CD4-positive, alpha-beta memory T cell (primary cell): Measurements from ENCODE around the gene PLAA. TPM values are rescaled to one million over a fixed set of nuclear protein-coding genes. Genes with fewer than 3 reads are reported as not detected.

ENCODE experiments used
- CTCF ChIA-PET: fragments of 350-600 bp; sonication (Branson Sonifier 250); formaldehyde crosslinking; loops from one replicate; lab custom pipeline; 2021; ENCODE audit warnings: inconsistent platforms; ENCODE audit not compliant: partially characterized antibody; lab: Charles Lee
- POLR2A ChIA-PET: fragments of 350-600 bp; sonication (Branson Sonifier 250); formaldehyde crosslinking; loops from one replicate; lab custom pipeline; 2021; ENCODE audit not compliant: partially characterized antibody; lab: Charles Lee
- DNase-seq, 5 donors: peaks; one replicate each; pipeline versions ENCODE4 v3.0.0 to v3.0.0-alpha.2; 2020 to 2022; ENCODE audit warnings: mixed read lengths in 1 of 5
- H3K27ac ChIP-seq: one replicate; pipeline ENCODE4 v1.7.0; 2013; ENCODE audit warnings: low read depth, low read length
- H3K27me3 ChIP-seq: 2 replicates; pipeline ENCODE4 v1.7.0; 2013; ENCODE audit warnings: mild to moderate bottlenecking, low read length, moderate library complexity; ENCODE audit not compliant: insufficient read depth
- H3K36me3 ChIP-seq: 2 replicates; pipeline ENCODE4 v1.7.0; 2013; ENCODE audit warnings: mild to moderate bottlenecking, low read length, moderate library complexity; ENCODE audit not compliant: insufficient read depth
- H3K4me1 ChIP-seq: 2 replicates; pipeline ENCODE4 v1.7.0; 2013; ENCODE audit warnings: mild to moderate bottlenecking, low read length, moderate library complexity; ENCODE audit not compliant: insufficient read depth
- H3K4me3 ChIP-seq, 2 donors: one replicate each; pipeline ENCODE4 v1.7.0; 2013; ENCODE audit warnings: low read length in 2 of 2, mild to moderate bottlenecking in 1 of 2
- H3K9me3 ChIP-seq, 2 donors: one replicate each; pipeline ENCODE4 v1.7.0; 2013; ENCODE audit warnings: low read length in 2 of 2, control low read depth in 1 of 2; ENCODE audit not compliant: control insufficient read depth in 1 of 2
- H3K27ac Mint-ChIP-seq, 7 donors: one replicate each; pipeline ENCODE4 v1.8.0; 2020 to 2021; ENCODE audit warnings: mixed read lengths in 7 of 7, mild to moderate bottlenecking in 6 of 7, inconsistent platforms in 3 of 7, moderate library complexity in 3 of 7
- H3K27me3 Mint-ChIP-seq, 2 donors: one replicate each; pipeline ENCODE4 v1.8.0; 2020 to 2021; ENCODE audit warnings: mixed read lengths in 2 of 2
- H3K36me3 Mint-ChIP-seq, 2 donors: one replicate each; pipeline ENCODE4 v1.8.0; 2020 to 2021; ENCODE audit warnings: mixed read lengths in 2 of 2, inconsistent platforms in 1 of 2, mild to moderate bottlenecking in 1 of 2
- H3K4me1 Mint-ChIP-seq, 4 donors: one replicate each; pipeline ENCODE4 v1.8.0; 2020 to 2021; ENCODE audit warnings: mixed read lengths in 4 of 4, mild to moderate bottlenecking in 1 of 4
- H3K4me3 Mint-ChIP-seq, 8 donors: one replicate each; pipeline ENCODE4 v1.8.0; 2020 to 2021; ENCODE audit warnings: mixed read lengths in 8 of 8, mild to moderate bottlenecking in 7 of 8, moderate library complexity in 6 of 8, inconsistent platforms in 3 of 8
- H3K9me3 Mint-ChIP-seq, 8 donors: one replicate each; pipeline ENCODE4 v1.8.0; 2020 to 2021; ENCODE audit warnings: mixed read lengths in 8 of 8, mild to moderate bottlenecking in 5 of 8, inconsistent platforms in 3 of 8, moderate library complexity in 1 of 8
- intact Hi-C: fragments of 100-400 bp; cut with micrococcal nuclease; formaldehyde crosslinking; loops from one replicate; pipeline ENCODE4 v1.15.1; 2023
- polyA plus RNA-seq, 2 donors: library from polyadenylated mRNA; unstranded; fragments of 300-500 nt; fragmentation: Illumina TruSeq; gene quantifications; one replicate each; pipeline ENCODE4 v1.2.3, GENCODE V29; 2021
- total RNA-seq, 2 experiments: library from RNA; stranded (reverse); gene quantifications; one replicate each; pipeline ENCODE4 v1.2.3, GENCODE V29; 2021

PLAA gene
- total and polyA plus RNA-seq, 4 experiments from 2014 or later = 12.8 to 28.3 (median 25.2) TPM

DNA sequence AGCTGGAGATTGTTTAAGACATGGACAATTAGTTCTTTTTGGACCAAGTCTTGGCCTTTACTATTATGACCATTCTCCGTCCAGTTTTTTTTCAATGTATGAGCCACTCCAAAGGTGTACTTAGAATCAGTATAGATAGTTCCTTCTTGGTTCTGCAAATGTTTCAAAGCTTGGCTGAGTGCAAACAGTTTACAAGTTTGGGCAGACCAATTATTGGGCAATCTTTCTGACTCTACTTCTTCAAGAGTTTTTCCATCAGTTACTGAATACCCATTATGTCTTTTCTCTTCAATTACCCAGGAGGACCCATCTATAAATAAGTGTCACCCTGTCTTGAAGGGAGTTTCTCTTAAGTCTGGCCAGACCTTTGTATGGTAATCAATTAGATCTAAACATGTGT is 24.7 kb upstream of the PLAA start:
- intact Hi-C loops = no loop called here
- POLR2A ChIA-PET = no interaction called here
- Histone ChIP-seq H3K9me3 (no peaks in the 10 kb centered on the region), H3K4me1 (no peaks in the 10 kb centered on the region), H3K27me3 (no peaks in the 10 kb centered on the region), H3K4me3 (no peak overlapping the region), H3K27ac (no peak overlapping the region), H3K36me3 (no peaks in the 10 kb centered on the region)
- no peak for DNase-seq
- H3K4me3 Mint-ChIP-seq = no peak overlapping the region
- CTCF ChIA-PET = interaction anchor here (0.6 to 1.1 kb wide), 4 partner anchors 11 to 42 kb away, joined by 3 read pairs; no protein-coding TSS in a partner anchor
- peaks cover 0 to 7% (median 3%) of the 10 kb centered on the region in 8 donors for H3K9me3 Mint-ChIP-seq
- peaks cover 0 to 5% (median 2%) of the 10 kb centered on the region in 4 donors for H3K4me1 Mint-ChIP-seq
- H3K36me3 Mint-ChIP-seq = peaks cover 4 to 38% of the 10 kb centered on the region in 2 donors
- H3K27ac Mint-ChIP-seq = no peak overlapping the region
- no peaks in the 10 kb centered on the region for H3K27me3 Mint-ChIP-seq

DNA sequence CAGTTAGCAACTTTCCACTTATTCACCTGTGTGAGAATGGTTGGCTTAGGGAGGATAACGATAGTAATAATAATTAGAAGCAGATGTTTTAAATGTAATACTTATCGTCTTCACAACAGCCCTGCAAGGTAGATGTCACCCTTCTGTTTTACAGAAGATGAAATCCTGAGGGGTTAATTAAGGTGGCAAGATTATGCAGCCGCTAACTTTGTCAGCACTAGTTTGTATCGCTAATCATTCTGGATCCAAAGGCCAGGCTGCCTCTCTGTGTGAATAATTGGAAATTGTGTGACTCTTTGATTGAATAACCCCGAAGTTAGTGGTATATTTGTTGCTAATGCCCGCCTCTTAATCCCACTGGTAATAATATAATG is 9.8 kb upstream of the PLAA start:
- Mint-ChIP-seq H3K4me1 (peaks cover 27 to 38% (median 31%) of the 10 kb centered on the region in 4 donors), H3K9me3 (no peaks in the 10 kb centered on the region), H3K27me3 (no peaks in the 10 kb centered on the region), H3K27ac (peak overlapping the region; percentile 92 to 98 (median 97)), H3K4me3 (peak overlapping the region; percentile 88 to 96 (median 92)), H3K36me3 (peaks cover 5 to 8% of the 10 kb centered on the region in 2 donors)
- ChIA-PET CTCF (no interaction called here), POLR2A (interaction anchor here (0.8 to 3.9 kb wide), 4 partner anchors 10 to 64 kb away, joined by 3 to 43 read pairs (median 23); partner anchors contain the start of genes CAAP1 and PLAA)
- H3K4me1 ChIP-seq = peaks cover 20% of the 10 kb centered on the region
- DNase-seq = no peak
- H3K4me3 ChIP-seq = peak overlapping the region; percentile 60 to 73
- no peaks in the 10 kb centered on the region for H3K36me3 ChIP-seq
- intact Hi-C loops = loop anchor here (1.0 kb wide), 2 partner anchors 10 to 65 kb away; partner anchors contain the start of genes CAAP1 and PLAA
- H3K27me3 ChIP-seq = no peaks in the 10 kb centered on the region
- H3K27ac ChIP-seq = peak overlapping the region; percentile 83
- H3K9me3 ChIP-seq = no peaks in the 10 kb centered on the region

DNA sequence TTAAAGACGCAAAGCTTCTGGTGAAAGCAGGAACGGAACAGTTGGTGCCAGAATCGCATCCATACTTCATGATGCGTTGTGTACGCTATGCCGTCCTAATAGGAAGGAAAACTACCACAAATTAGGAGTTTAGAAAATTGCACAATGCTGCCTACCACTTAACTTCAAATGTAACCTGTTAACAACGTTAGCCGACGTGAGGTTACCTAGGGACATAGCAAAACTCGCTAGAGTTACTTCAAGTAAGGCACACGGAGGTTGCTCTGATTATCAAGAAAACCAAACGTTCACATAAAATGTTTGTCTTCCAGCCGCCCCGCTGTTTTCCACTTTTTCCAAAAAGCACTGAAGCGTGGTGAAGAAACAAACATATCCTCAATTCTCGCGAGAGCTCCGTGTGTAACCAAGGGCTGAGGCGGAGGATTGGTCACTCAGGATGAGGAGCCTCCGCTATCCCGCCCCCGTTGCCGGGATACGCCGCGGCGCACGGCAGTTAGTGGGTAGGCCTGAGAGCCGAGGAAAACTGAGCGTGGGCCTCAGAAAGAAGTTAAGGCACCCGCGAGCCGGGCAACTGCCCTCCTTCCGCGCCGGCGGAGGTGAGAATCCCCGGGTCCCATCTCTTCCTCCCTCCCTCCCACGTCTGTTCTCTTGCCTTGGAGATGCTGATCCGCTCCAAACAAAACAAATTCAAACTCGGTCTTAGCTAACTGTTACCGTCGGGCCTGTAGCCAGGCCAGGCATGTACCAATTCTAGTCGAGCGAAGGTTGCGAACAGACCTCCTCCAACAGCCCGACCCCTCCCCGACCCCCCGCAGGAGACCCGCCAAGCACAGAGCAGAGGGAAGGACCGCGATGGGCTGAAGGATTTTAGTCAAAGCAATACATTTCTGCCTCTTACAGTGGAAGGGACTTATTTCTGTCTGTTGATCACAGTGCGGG is 9.1 kb upstream of the PLAA start, which contains the start of gene IFT74:
TSS of gene IFT74 (plus strand) at position 492 of the 939 bp plus-strand sequence. CDS start 5,556 bp downstream, outside the sequence.
- peaks cover 20% of the 10 kb centered on the region for H3K4me1 ChIP-seq
- Mint-ChIP-seq H3K36me3 (peaks cover 0 to 7% of the 10 kb centered on the region in 2 donors), H3K27ac (peak within 1 kb of the TSS; percentile 92 to 98 (median 97)), H3K27me3 (no peaks in the 10 kb centered on the region), H3K4me3 (peak within 1 kb of the TSS; percentile 88 to 96 (median 92)), H3K4me1 (peaks cover 24 to 35% (median 30%) of the 10 kb centered on the region in 4 donors), H3K9me3 (no peaks in the 10 kb centered on the region)
- no peaks in the 10 kb centered on the region for H3K9me3 ChIP-seq
- H3K27ac ChIP-seq = peak within 1 kb of the TSS; percentile 83
- peak within 1 kb of the TSS; percentile 60 to 73 for H3K4me3 ChIP-seq
- POLR2A ChIA-PET = interaction anchor here (1.6 to 3.9 kb wide), 4 partner anchors 9 to 63 kb away, joined by 5 to 43 read pairs (median 24); partner anchors contain the start of genes CAAP1 and PLAA
- CTCF ChIA-PET = interaction anchor here (1.1 to 1.7 kb wide), 2 partner anchors 9 to 62 kb away, joined by 3 to 10 read pairs; partner anchors contain the start of gene PLAA
- no peaks in the 10 kb centered on the region for H3K36me3 ChIP-seq
- DNase-seq = peak; percentile 91 to 98 (median 95)
- intact Hi-C loops = loop anchor here (1.0 kb wide), 2 partner anchors 9 to 64 kb away; partner anchors contain the start of genes CAAP1 and PLAA
- no peaks in the 10 kb centered on the region for H3K27me3 ChIP-seq

DNA sequence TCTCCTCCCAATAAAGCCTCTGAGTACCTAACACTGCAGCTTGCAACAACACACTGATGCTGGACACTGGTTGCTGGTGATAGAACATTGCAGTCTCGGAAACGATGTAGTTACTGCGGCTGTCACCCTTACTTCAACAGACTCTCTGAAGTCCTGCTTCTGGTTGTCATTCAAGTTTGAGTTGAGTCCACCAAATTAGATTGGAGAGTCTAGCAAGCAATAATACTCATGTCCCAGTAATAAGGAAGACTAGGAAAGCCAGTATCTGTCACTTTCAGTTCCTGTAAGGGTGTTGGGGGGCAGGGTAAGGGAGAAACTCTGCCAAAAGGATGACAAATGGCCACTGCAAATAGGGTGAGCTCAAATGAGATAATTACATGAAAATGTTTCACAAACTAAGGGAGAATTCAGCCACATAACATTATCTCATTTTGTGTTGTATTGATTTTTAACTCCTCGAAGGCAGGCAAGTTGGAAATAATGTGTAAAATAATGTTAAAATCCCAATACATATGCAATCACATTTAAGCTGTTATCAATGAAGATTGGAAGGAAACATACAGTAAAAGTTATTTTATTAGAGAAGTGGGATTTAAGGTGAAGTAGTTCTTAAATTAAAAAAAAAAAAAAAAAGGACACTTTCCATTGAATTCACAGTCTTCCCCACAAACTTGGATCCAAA is 8.3 kb upstream of the PLAA start:
- Histone ChIP-seq H3K27ac (peak overlapping the region; percentile 83), H3K4me3 (peak overlapping the region; percentile 60 to 73), H3K36me3 (no peaks in the 10 kb centered on the region), H3K9me3 (no peaks in the 10 kb centered on the region), H3K4me1 (peaks cover 20% of the 10 kb centered on the region), H3K27me3 (no peaks in the 10 kb centered on the region)
- intact Hi-C loops = no loop called here
- Mint-ChIP-seq H3K9me3 (no peaks in the 10 kb centered on the region), H3K4me3 (peak overlapping the region; percentile 88 to 96 (median 92)), H3K27me3 (no peaks in the 10 kb centered on the region), H3K4me1 (peaks cover 24 to 35% (median 30%) of the 10 kb centered on the region in 4 donors), H3K27ac (peak overlapping the region; percentile 92 to 98 (median 97)), H3K36me3 (peaks cover 0 to 7% of the 10 kb centered on the region in 2 donors)
- CTCF ChIA-PET = interaction anchor here (1.1 to 1.7 kb wide), 3 partner anchors 8 to 63 kb away, joined by 3 to 10 read pairs (median 5); partner anchors contain the start of genes CAAP1 and PLAA
- peak in 1 of 5 donors; percentile 2 for DNase-seq
- POLR2A ChIA-PET = interaction anchor here (1.6 to 3.9 kb wide), 4 partner anchors 8 to 63 kb away, joined by 5 to 43 read pairs (median 24); partner anchors contain the start of genes CAAP1 and PLAA

DNA sequence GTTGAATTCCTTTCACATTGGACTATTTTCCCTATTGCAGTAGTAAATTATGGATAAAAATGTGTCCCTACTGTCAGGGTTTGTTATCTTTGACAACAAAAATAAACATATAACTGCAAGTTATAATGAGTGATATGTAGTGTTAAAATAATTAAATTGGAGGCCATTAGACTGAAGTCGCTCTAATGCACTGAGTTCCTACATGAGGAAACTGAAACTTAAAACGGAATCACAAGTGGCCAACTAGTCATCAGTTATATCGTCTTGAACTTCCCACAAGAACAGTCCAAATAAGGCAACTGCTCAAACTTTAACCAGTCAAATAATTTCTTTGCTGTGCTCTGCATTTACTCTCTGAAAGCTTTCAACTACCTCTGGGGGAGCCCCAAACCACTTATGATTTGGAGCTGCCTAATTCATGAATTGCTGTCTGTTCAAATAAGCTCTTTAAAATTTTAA is 7.0 kb upstream of the PLAA start:
- peak overlapping the region in 6 of 7 donors; percentile 1 to 79 (median 64) for H3K27ac Mint-ChIP-seq
- Histone ChIP-seq H3K36me3 (no peaks in the 10 kb centered on the region), H3K27me3 (no peaks in the 10 kb centered on the region), H3K9me3 (no peaks in the 10 kb centered on the region), H3K27ac (no peak overlapping the region), H3K4me1 (peaks cover 20% of the 10 kb centered on the region), H3K4me3 (no peak overlapping the region)
- H3K36me3 Mint-ChIP-seq = peaks cover 0 to 7% of the 10 kb centered on the region in 2 donors
- H3K27me3 Mint-ChIP-seq = peaks cover 0 to 1% of the 10 kb centered on the region in 2 donors
- peak in 2 of 5 donors; percentile 10 to 12 for DNase-seq
- intact Hi-C loops = no loop called here
- no peaks in the 10 kb centered on the region for H3K9me3 Mint-ChIP-seq
- CTCF ChIA-PET = no interaction called here
- peaks cover 24 to 35% (median 30%) of the 10 kb centered on the region in 4 donors for H3K4me1 Mint-ChIP-seq
- POLR2A ChIA-PET = interaction anchor here (3.4 kb wide), 1 partner anchor 61 kb away, joined by 41 read pairs; the partner anchor contains the start of gene CAAP1
- H3K4me3 Mint-ChIP-seq = peak overlapping the region in 6 of 8 donors; percentile 8 to 80 (median 40)

DNA sequence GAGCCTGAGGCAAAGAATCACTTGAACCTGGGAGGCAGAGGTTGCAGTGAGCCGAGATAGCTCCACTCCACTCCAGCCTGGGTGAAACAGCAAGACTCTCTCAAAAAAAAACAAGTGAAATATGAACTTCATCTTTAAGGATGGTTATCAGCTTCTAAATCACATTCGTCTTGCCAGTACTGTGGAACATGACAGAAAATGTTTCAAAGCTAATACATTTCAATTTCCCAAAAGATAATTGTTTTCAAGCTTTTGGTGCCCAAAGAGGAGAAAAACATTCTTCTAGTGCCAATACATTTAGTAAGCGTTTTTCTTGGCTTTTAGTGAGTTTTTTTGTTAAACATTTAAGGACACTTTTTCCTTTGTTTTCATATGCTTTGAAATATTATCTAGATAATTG is 4.8 kb upstream of the PLAA start:
- CTCF ChIA-PET = no interaction called here
- Mint-ChIP-seq H3K9me3 (peaks cover 0 to 2% (median 0%) of the 10 kb centered on the region in 8 donors), H3K27me3 (peaks cover 0 to 3% of the 10 kb centered on the region in 2 donors), H3K4me1 (peaks cover 22 to 47% (median 32%) of the 10 kb centered on the region in 4 donors), H3K27ac (no peak overlapping the region), H3K36me3 (peaks cover 0 to 17% of the 10 kb centered on the region in 2 donors), H3K4me3 (no peak overlapping the region)
- intact Hi-C loops = no loop called here
- Histone ChIP-seq H3K36me3 (no peaks in the 10 kb centered on the region), H3K27ac (no peak overlapping the region), H3K9me3 (no peaks in the 10 kb centered on the region), H3K4me3 (no peak overlapping the region), H3K4me1 (peaks cover 23% of the 10 kb centered on the region), H3K27me3 (no peaks in the 10 kb centered on the region)
- POLR2A ChIA-PET = no interaction called here
- DNase-seq = no peak
